Sigmoid colon (tissue), 4 donors: ENCODE measurements around the gene ATF6.

Source experiments
- CTCF ChIP-seq, 4 experiments: fragments of 450-650 bp in 3 of 4; fragments of 200-600 bp in 1 of 4; IDR thresholded peaks; one replicate each; pipeline ENCODE4 v1.5.1; 2016 to 2019; ENCODE audit warnings: antibody characterized with exemption in 4 of 4, mild to moderate bottlenecking in 3 of 4, moderate library complexity in 2 of 4
- EP300 ChIP-seq, 4 donors: sonication (generic); formaldehyde crosslinking; IDR thresholded peaks; one replicate each; pipeline ENCODE4 v1.6.1; 2017; ENCODE audit warnings: antibody characterized with exemption in 4 of 4
- POLR2A ChIP-seq, 2 donors: fragments of 450-650 bp; IDR thresholded peaks; one replicate each; pipeline ENCODE4 v1.6.1; 2016; ENCODE audit warnings: antibody characterized with exemption in 2 of 2, mild to moderate bottlenecking in 2 of 2, moderate library complexity in 2 of 2
- POLR2AphosphoS5 ChIP-seq, 4 donors: sonication (generic); formaldehyde crosslinking; IDR thresholded peaks; one replicate each; pipeline ENCODE4 v1.6.1; 2017; ENCODE audit warnings: antibody characterized with exemption in 4 of 4

GRCh38 chr1:161866241-161866640 lies 100.1 kb downstream of the ATF6 start:
- no peak for TF ChIP-seq CTCF (IDR thresholded peaks at IDR 0.05)
- TF ChIP-seq POLR2AphosphoS5 (IDR thresholded peaks at IDR 0.05), result no peak
- TF ChIP-seq POLR2A (IDR thresholded peaks at IDR 0.05), result no peak
- TF ChIP-seq EP300 (IDR thresholded peaks at IDR 0.05), result no peak
